GM12878 (cell line): ENCODE results near the gene RYR2. TPM values are rescaled to one million over a fixed set of nuclear protein-coding genes. Genes with fewer than 3 reads are reported as not detected.

Experiments
- ATAC-seq: fragments of 200-7000 bp; cut with Tn5 transposase; 3 replicates; pipeline ENCODE4 v1.9.1; 2020; ENCODE audit warnings: mild to moderate bottlenecking, moderate library complexity
- BruUV-seq: library from RNA; stranded (reverse); fragments of 400-500 nt; replicated peaks from 2 replicates; lab custom pipeline; 2021; lab: Mats Ljungman, UMichigan
- CTCF ChIA-PET: fragments of 300-600 bp; sonication (Branson Sonifier 250); formaldehyde crosslinking; extraction: SDS; loops from one replicate; lab custom pipeline; 2021; ENCODE audit warnings: inconsistent platforms; lab: Yijun Ruan, JAX
- POLR2A ChIA-PET: fragments of 350-600 bp; formaldehyde crosslinking; extraction: SDS; loops from one replicate; lab custom pipeline; 2021; ENCODE audit warnings: inconsistent platforms; lab: Charles Lee
- RAD21 ChIA-PET: fragments of 300-600 bp; sonication (Branson Sonifier 250); formaldehyde crosslinking; loops from one replicate; lab custom pipeline; 2023; ENCODE audit warnings: antibody characterized with exemption; ENCODE audit not compliant: unreplicated experiment; lab: Charles Lee
- SMC1A ChIA-PET: fragments of 300-600 bp; sonication (Branson Sonifier 250); formaldehyde crosslinking; loops from one replicate; lab custom pipeline; 2023; ENCODE audit not compliant: unreplicated experiment, uncharacterized antibody; lab: Charles Lee
- DNase-seq: peaks from one replicate; pipeline ENCODE4 v3.0.0-alpha.2; 2011; ENCODE audit warnings: low read depth, low spot score
- FAIRE-seq: peaks from 3 replicates; lab custom pipeline; 2011; peaks lifted over from hg19 to GRCh38; lab: Jason Lieb, UNC
- H2AFZ ChIP-seq: 2 replicates; pipeline ENCODE4 v1.6.0; 2011; ENCODE audit warnings: low read depth, low read length, control low read depth; ENCODE audit not compliant: control insufficient read depth
- H3K27ac ChIP-seq: 2 replicates; pipeline ENCODE4 v1.5.1; 2011; ENCODE audit warnings: control low read depth; ENCODE audit not compliant: control insufficient read depth, insufficient read depth
- H3K27me3 ChIP-seq, 2 experiments: replicated peaks in 1 of 2; 2 replicates each; pipeline versions ENCODE4 v1.6.0 to v1.6.1; 2011; ENCODE audit warnings: low read length in 1 of 2; ENCODE audit not compliant: control insufficient read depth in 2 of 2, insufficient read depth in 2 of 2
- H3K36me3 ChIP-seq, 2 experiments: 2 replicates each; pipeline ENCODE4 v1.5.1; 2011; ENCODE audit warnings: low read length in 1 of 2; ENCODE audit not compliant: control insufficient read depth in 2 of 2, insufficient read depth in 2 of 2
- H3K4me1 ChIP-seq: 2 replicates; pipeline ENCODE4 v1.6.1; 2011; ENCODE audit warnings: mild to moderate bottlenecking, low read length, moderate library complexity, mixed read lengths; ENCODE audit not compliant: control insufficient read depth, insufficient read depth
- H3K4me2 ChIP-seq: 2 replicates; pipeline ENCODE4 v1.6.0; 2011; ENCODE audit warnings: control low read depth; ENCODE audit not compliant: control insufficient read depth, insufficient read depth
- H3K4me3 ChIP-seq: fragments of 200-600 bp; sonication (generic); 2 replicates; pipeline ENCODE4 v1.5.1; 2016
- H3K79me2 ChIP-seq: 2 replicates; pipeline ENCODE4 v1.6.0; 2011; ENCODE audit warnings: low read length; ENCODE audit not compliant: control insufficient read depth, insufficient read depth
- H3K9ac ChIP-seq: 2 replicates; pipeline ENCODE4 v1.8.0; 2011; ENCODE audit warnings: low read length, control low read depth, mixed read lengths; ENCODE audit not compliant: control insufficient read depth, insufficient read depth
- H3K9me3 ChIP-seq: replicated peaks from 3 replicates; pipeline ENCODE4 v1.5.1; 2011; ENCODE audit warnings: mild to moderate bottlenecking, low read length; ENCODE audit not compliant: control insufficient read depth, insufficient read depth
- H4K20me1 ChIP-seq: 2 replicates; pipeline ENCODE4 v1.6.0; 2011; ENCODE audit not compliant: control insufficient read depth, insufficient read depth
- BHLHE40 ChIP-seq, 2 experiments: fragments of 450-650 bp in 1 of 2; IDR thresholded peaks; 2 replicates each; pipeline ENCODE4 v1.6.1; 2011 to 2017; ENCODE audit warnings: low read depth in 2 of 2, borderline replicate concordance in 1 of 2, improper control_type of control experiment in 1 of 2, low read length in 1 of 2, mild to moderate bottlenecking in 1 of 2
- CBX5 ChIP-seq: sonication (generic); IDR thresholded peaks from 2 replicates; pipeline ENCODE4 v1.6.1; 2016; ENCODE audit warnings: low read depth, moderate library complexity, mild to moderate bottlenecking, inconsistent platforms
- ELK1 ChIP-seq: IDR thresholded peaks from 2 replicates; pipeline ENCODE4 v1.6.1; 2012; ENCODE audit warnings: low read depth, low read length, improper control_type of control experiment
- LARP7 ChIP-seq: fragments of 450-650 bp; IDR thresholded peaks from 2 replicates; pipeline ENCODE4 v1.6.1; 2017; ENCODE audit warnings: mild to moderate bottlenecking
- MAX ChIP-seq: IDR thresholded peaks from 2 replicates; pipeline ENCODE4 v1.6.1; 2012; ENCODE audit warnings: low read depth, low read length, improper control_type of control experiment
- MTA3 ChIP-seq: IDR thresholded peaks from 2 replicates; pipeline ENCODE4 v1.6.1; 2012; ENCODE audit warnings: low read length, inconsistent platforms, borderline replicate concordance
- NR2C2 ChIP-seq: IDR thresholded peaks from 2 replicates; pipeline ENCODE4 v1.6.1; 2011; ENCODE audit warnings: borderline replicate concordance, low read depth; ENCODE audit not compliant: control insufficient read depth, insufficient read length
- PAX8 ChIP-seq: fragments of 450-650 bp; IDR thresholded peaks from 2 replicates; pipeline ENCODE4 v1.6.1; 2017; ENCODE audit warnings: mild to moderate bottlenecking, moderate library complexity
- WGBS: methylation state at CpG from one replicate; pipeline ENCODE4 v1.1.6; 2016; ENCODE audit warnings: low lambda C conversion rate; ENCODE audit not compliant: insufficient replicate concordance, insufficient coverage; ENCODE audit errors: missing lambda C conversion rate; 5-methylcytosine and 5-hydroxymethylcytosine counted together
- in situ Hi-C: fragments of 300-500 bp; cut with MboI; formaldehyde crosslinking; loops from 9 replicates; pipeline ENCODE4 v1.14.3; 2018; ENCODE audit warnings: mixed read lengths
- intact Hi-C: fragments of 100-400 bp; cut with micrococcal nuclease; formaldehyde crosslinking; loops from one replicate; pipeline ENCODE4 v1.14.2; 2022; ENCODE audit not compliant: unreplicated experiment
- polyA plus RNA-seq, 11 experiments: library from polyadenylated mRNA; depleted of rRNA in 4 of 11; unstranded in 6 of 11; stranded (reverse) in 5 of 11; fragments of >200 nt; fragmentation: Nextera tagmentation in 4 of 11; fragmentation: Illumina TruSeq in 1 of 11; extraction: Ambion mirVana in 4 of 11; extraction: Trizol in 1 of 11; gene quantifications; 1 replicate in 1 of 11; 2 replicates in 10 of 11; pipeline versions ENCODE4 v1.2.1 to v1.2.3, GENCODE V29; 2011 to 2016; ENCODE audit warnings: inconsistent platforms in 2 of 11, missing spikeins in 2 of 11, low read depth in 1 of 11
- total RNA-seq, 4 experiments: library from RNA; depleted of rRNA in 3 of 4; stranded (reverse); fragments of >200 nt in 3 of 4; fragmentation: Illumina TruSeq in 1 of 4; extraction: Trizol in 1 of 4; gene quantifications; 2 replicates each; pipeline versions ENCODE4 v1.2.1 to v1.2.3, GENCODE V29; 2013 to 2021

RYR2 gene
- total and polyA plus RNA-seq, 10 of the 15 experiments (the other 5 are each of a cell fraction or from before 2014, with no cell fraction given) = 0.01 to 0.04 TPM; not detected in 8

GRCh38 chr1:237655778-237656177 lies 613.8 kb downstream of the RYR2 start:
- RAD21 ChIA-PET = no interaction called here
- FAIRE-seq (no peak), ATAC-seq (no peak), DNase-seq (no peak)
- Histone ChIP-seq H3K9ac (no peak overlapping the region), H3K4me3 (no peak overlapping the region), H3K36me3 (no peaks in the 10 kb centered on the region), H2AFZ (no peak overlapping the region), H3K9me3 (no peaks in the 10 kb centered on the region), H3K4me1 (no peaks in the 10 kb centered on the region), H3K27ac (no peak overlapping the region), H3K27me3 (no peaks in the 10 kb centered on the region), H3K4me2 (no peak overlapping the region), H3K79me2 (no peaks in the 10 kb centered on the region), H4K20me1 (no peaks in the 10 kb centered on the region)
- in situ Hi-C loops (no loop called here), intact Hi-C loops (no loop called here)
- SMC1A ChIA-PET = no interaction called here
- CTCF ChIA-PET = no interaction called here
- BruUV-seq = no TSS peak
- TF ChIP-seq LARP7 = no peak
- POLR2A ChIA-PET = no interaction called here
- WGBS = 38% methylated on average over 2 of the region's 2 CpGs

- RAD21 ChIA-PET = no interaction called here
- Histone ChIP-seq H3K4me3 (no peak overlapping the region), H3K79me2 (no peaks in the 10 kb centered on the region), H3K9me3 (no peaks in the 10 kb centered on the region)
- in situ Hi-C loops = no loop called here
- POLR2A ChIA-PET = no interaction called here
- TF ChIP-seq NR2C2 (no peak), PAX8 (no peak), ELK1 (no peak), MAX (no peak), MTA3 (no peak), BHLHE40 (IDR thresholded peaks at IDR 0.05; ENCODE audit: borderline replicate concordance in 1 of 2, low read depth in 2 of 2, low read length in 1 of 2) (peak in 1 of 2 experiments; percentile 8; a peak in 1 of 4 replicates), CBX5 (no peak)
- TF ChIP-seq, all 136 proteins: peak for 1
- no peak overlapping the region for H2AFZ ChIP-seq
- ChIA-PET CTCF (interaction anchor here (0.7 kb wide), 1 partner anchor 70 kb away, joined by 3 read pairs; no protein-coding TSS in a partner anchor), SMC1A (no interaction called here)
- BruUV-seq = no TSS peak
- WGBS = 10% methylated on average over 5 of the region's 5 CpGs
- DNase-seq (no peak), FAIRE-seq (no peak), ATAC-seq (peak; percentile 74)
- H3K36me3 ChIP-seq = no peaks in the 10 kb centered on the region
- no peak overlapping the region for H3K4me2 ChIP-seq
- no peaks in the 10 kb centered on the region for H3K27me3 ChIP-seq
- no peak overlapping the region for H3K9ac ChIP-seq
- intact Hi-C loops = no loop called here
- H3K27ac ChIP-seq = no peak overlapping the region
- no peaks in the 10 kb centered on the region for H4K20me1 ChIP-seq
- no peaks in the 10 kb centered on the region for H3K4me1 ChIP-seq
Measured at GRCh38 chr1:237664348-237664747, 622.4 kb downstream of the RYR2 start.
